NCI-H2081 (cell line): ENCODE results near the gene DOK1.
A peak's percentile ranks its signal among the peaks of the same experiment; 100 is the strongest.

ENCODE experiments used
- DNase-seq, 2 experiments: peaks; one replicate each; lab custom pipeline; 2025; lab: John Stamatoyannopoulos, UW

DOK1 gene

GRCh38 chr2:74553892-74554819 is at the start of gene DOK1, which contains the start of gene LOXL3:
DOK1 (plus strand) TSS chr2:74554720; CDS start chr2:74554755, 35 bp downstream.
LOXL3 (minus strand) TSS chr2:74553942; CDS start chr2:74552634, 1,308 bp downstream.
- peak; percentile 55 to 64 for DNase-seq

- DNase-seq: no peak
These were observed 48.9 kb upstream of the DOK1 start for GRCh38 chr2:74505448-74506246.

- DNase-seq: peak; percentile 99
These were observed 47.2 kb upstream of the DOK1 start, which contains the start of gene PCGF1 for GRCh38 chr2:74507145-74507925. PCGF1 (minus strand) TSS chr2:74507695; CDS start chr2:74507668, 27 bp downstream.

GRCh38 chr2:74507926-74508520 is 46.5 kb upstream of the DOK1 start:
- DNase-seq: peak in 1 of 2 experiments; percentile 51

GRCh38 chr2:74510272-74510671 is 44.2 kb upstream of the DOK1 start:
- no peak for DNase-seq

GRCh38 chr2:74511104-74511989 is 43.2 kb upstream of the DOK1 start:
- DNase-seq: no peak

- no peak for DNase-seq
These were observed 41.5 kb upstream of the DOK1 start for GRCh38 chr2:74512744-74513604.

- no peak for DNase-seq
These were observed 40.7 kb upstream of the DOK1 start for GRCh38 chr2:74513605-74514367.

GRCh38 chr2:74514368-74515270 is 39.9 kb upstream of the DOK1 start, which contains the start of gene TLX2:
TLX2 (plus strand) TSS chr2:74514450; CDS start chr2:74514807, 357 bp downstream.
- DNase-seq: no peak

- no peak for DNase-seq
These were observed 39.1 kb upstream of the DOK1 start for GRCh38 chr2:74515271-74515980.

GRCh38 chr2:74515981-74516633 is 38.4 kb upstream of the DOK1 start:
- no peak for DNase-seq

GRCh38 chr2:74516650-74517049 is 37.9 kb upstream of the DOK1 start:
- no peak for DNase-seq

- no peak for DNase-seq
These were observed 32.0 kb upstream of the DOK1 start for GRCh38 chr2:74522516-74522915.

GRCh38 chr2:74524005-74524404 is 30.5 kb upstream of the DOK1 start:
- DNase-seq: no peak

GRCh38 chr2:74524955-74525716 is 29.4 kb upstream of the DOK1 start:
- no peak for DNase-seq
